Activated naive CD4-positive, alpha-beta T cell treated with anti-CD3 and anti-CD28 coated beads, Interleukin-2, amount 50 U/mL, for 72 hours (primary cell): ENCODE data around the gene ADA. TPM values are rescaled to one million over a fixed set of nuclear protein-coding genes. Genes with fewer than 3 reads are reported as not detected.

ENCODE experiments used
- ATAC-seq, 2 donors: fragments of 150-1000 bp; cut with Tn5 transposase; 2 replicates each; pipeline ENCODE4 v1.10.0; 2021; ENCODE audit warnings: mild to moderate bottlenecking in 2 of 2, moderate library complexity in 2 of 2
- DNase-seq, 2 donors: peaks; one replicate each; pipeline ENCODE4 v3.0.0; 2021 to 2022; ENCODE audit warnings: low spot score in 2 of 2
- H3K27ac Mint-ChIP-seq, 2 donors: one replicate each; pipeline ENCODE4 v1.8.0; 2022; ENCODE audit warnings: mild to moderate bottlenecking in 2 of 2, mixed read lengths in 2 of 2
- H3K36me3 Mint-ChIP-seq, 2 donors: one replicate each; pipeline ENCODE4 v1.8.0; 2022; ENCODE audit warnings: mixed read lengths in 2 of 2
- H3K9me3 Mint-ChIP-seq, 2 donors: one replicate each; pipeline ENCODE4 v1.8.0; 2022; ENCODE audit warnings: mixed read lengths in 2 of 2
- total RNA-seq, 2 donors: library from RNA; stranded (reverse); gene quantifications; one replicate each; pipeline ENCODE4 v1.2.3, GENCODE V29; 2022

The ADA gene
- total RNA-seq, 2 donors from 2014 or later = 33.4 to 54.9 TPM

GRCh38 chr20:44570367-44570766 lies 81.1 kb downstream of the ADA start:
- DNase-seq (no peak), ATAC-seq (no peak)
- no peaks in the 10 kb centered on the region for H3K36me3 Mint-ChIP-seq
- no peaks in the 10 kb centered on the region for H3K9me3 Mint-ChIP-seq
- peak overlapping the region in 1 of 2 donors; percentile 13 for H3K27ac Mint-ChIP-seq

Other genes with a start within 250 kb of the ADA start
- gene TTPAL, start 175.8 kb downstream of the ADA start, total RNA-seq = 10 to 100 TPM in 1 of 2 donors, 1 to 10 TPM in 1; 7.5 to 15.4 TPM
- gene SERINC3, start 129.6 kb downstream of the ADA start, total RNA-seq = 10 to 100 TPM; 58.2 to 59.8 TPM
- 10 to 100 TPM in 1 of 2 donors, 1 to 10 TPM in 1; 2.0 to 10.5 TPM for gene PKIG, start 69.1 kb downstream of the ADA start, total RNA-seq
- gene CCN5, start 63.7 kb upstream of the ADA start, total RNA-seq = not detected
- gene KCNK15, start 94.2 kb upstream of the ADA start, total RNA-seq = under 1 TPM; 0.09 to 0.37 TPM
- under 1 TPM in 1 of 2 donors, not detected in 1; 0.18 TPM for gene RIMS4, start 158.8 kb upstream of the ADA start, total RNA-seq
- gene YWHAB, start 234.0 kb upstream of the ADA start, total RNA-seq = 100 to 1,000 TPM; 185 to 222 TPM